SK-N-SH (cell line): Measurements from ENCODE around the gene ZMYND8.

Experiments
- CTCF ChIP-seq: fragments of 200-600 bp; sonication (generic); IDR thresholded peaks from 2 replicates; pipeline ENCODE4 v1.6.1; 2017; ENCODE audit warnings: antibody characterized with exemption, mild to moderate bottlenecking, moderate library complexity
- SMC3 ChIP-seq: IDR thresholded peaks from 2 replicates; pipeline ENCODE4 v1.6.1; 2012; ENCODE audit warnings: low read depth, low read length, improper control_type of control experiment

GRCh38 chr20:47377122-47377722 is 20.7 kb upstream of the ZMYND8 start:
- TF ChIP-seq CTCF (no peak), SMC3 (no peak)
